Neural cell (in vitro differentiated cells): ENCODE data around the gene SCGB3A1. TPM values are rescaled to one million over a fixed set of nuclear protein-coding genes. Genes with fewer than 3 reads are reported as not detected.

Experiments
- H2AFZ ChIP-seq: fragments of 200-600, 300-800 bp; sonication (generic), shearing (Covaris generic); 2 replicates; pipeline ENCODE4 v1.6.0; 2014; ENCODE audit warnings: low read depth, mild to moderate bottlenecking, antibody characterized with exemption, low read length, moderate library complexity
- H3F3A ChIP-seq: fragments of 200-600 bp; shearing (Covaris generic); 2 replicates; pipeline ENCODE4 v1.6.1; 2016; ENCODE audit warnings: mild to moderate bottlenecking, moderate library complexity, mixed read lengths, antibody characterized with exemption, low read length; ENCODE audit not compliant: insufficient read depth, poor library complexity, severe bottlenecking
- H3K27ac ChIP-seq: fragments of 200-600, 300-800 bp; sonication (generic), shearing (Covaris generic); 2 replicates; pipeline ENCODE4 v1.5.1; 2014; ENCODE audit warnings: mild to moderate bottlenecking, low read length, moderate library complexity
- H3K27me3 ChIP-seq: fragments of 300-800, 200-600 bp; sonication (generic), shearing (Covaris generic); 2 replicates; pipeline ENCODE4 v1.6.0; 2014; ENCODE audit warnings: mild to moderate bottlenecking, low read depth, low read length, moderate library complexity; ENCODE audit not compliant: insufficient read depth
- H3K36me3 ChIP-seq: fragments of 300-800, 200-600 bp; sonication (generic), shearing (Covaris generic); 2 replicates; pipeline ENCODE4 v1.5.1; 2014; ENCODE audit warnings: mild to moderate bottlenecking, antibody characterized with exemption, low read length, moderate library complexity; ENCODE audit not compliant: insufficient read depth
- H3K4me2 ChIP-seq: fragments of 300-800, 200-600 bp; sonication (generic), shearing (Covaris generic); 2 replicates; pipeline ENCODE4 v1.6.0; 2014; ENCODE audit warnings: mild to moderate bottlenecking, low read length
- H3K4me3 ChIP-seq: fragments of 300-800, 200-600 bp; sonication (generic), shearing (Covaris generic); 2 replicates; pipeline ENCODE4 v1.5.1; 2014; ENCODE audit warnings: mild to moderate bottlenecking, low read length, moderate library complexity
- H3K79me2 ChIP-seq: fragments of 200-600 bp; shearing (Covaris generic); replicated peaks from 2 replicates; pipeline ENCODE4 v1.6.0; 2014; ENCODE audit warnings: mild to moderate bottlenecking, low read length, moderate library complexity; ENCODE audit not compliant: insufficient read depth
- H3K9ac ChIP-seq: fragments of 300-800, 200-600 bp; sonication (generic), shearing (Covaris generic); 2 replicates; pipeline ENCODE4 v1.6.1; 2016; ENCODE audit warnings: mild to moderate bottlenecking, low read length, mixed read lengths
- H3K9me2 ChIP-seq: fragments of 200-600 bp; shearing (Covaris generic); 2 replicates; pipeline ENCODE4 v1.6.1; 2016; ENCODE audit warnings: mild to moderate bottlenecking, low read length, mixed read lengths; ENCODE audit not compliant: insufficient read depth
- H3K9me3 ChIP-seq: fragments of 200-600, 300-800 bp; sonication (generic), shearing (Covaris generic); 2 replicates; pipeline ENCODE4 v1.6.1; 2016; ENCODE audit warnings: mild to moderate bottlenecking, mixed run types, low read length, moderate library complexity, mixed read lengths
- H4K20me1 ChIP-seq: fragments of 200-600 bp; shearing (Covaris generic); 2 replicates; pipeline ENCODE4 v1.6.1; 2016; ENCODE audit warnings: mild to moderate bottlenecking, mixed run types; ENCODE audit not compliant: insufficient read depth
- EP300 ChIP-seq: fragments of 450-650 bp; conservative IDR thresholded peaks from 2 replicates; pipeline ENCODE4 v1.6.1; 2014; ENCODE audit warnings: antibody characterized with exemption, mild to moderate bottlenecking, moderate library complexity; ENCODE audit not compliant: poor library complexity, severe bottlenecking
- EZH2 ChIP-seq: fragments of 200-600, 300-800 bp; shearing (Covaris generic), sonication (generic); IDR thresholded peaks from 2 replicates; pipeline ENCODE4 v1.6.1; 2014; ENCODE audit warnings: antibody characterized with exemption, low read length, borderline replicate concordance, mild to moderate bottlenecking; ENCODE audit not compliant: insufficient read depth, poor library complexity, severe bottlenecking
- MXI1 ChIP-seq: fragments of 450-650 bp; conservative IDR thresholded peaks from 2 replicates; pipeline ENCODE4 v1.6.1; 2014; ENCODE audit warnings: antibody characterized with exemption, mild to moderate bottlenecking; ENCODE audit not compliant: poor library complexity, severe bottlenecking
- RAD21 ChIP-seq: fragments of 450-650 bp; conservative IDR thresholded peaks from 2 replicates; pipeline ENCODE4 v1.6.1; 2014; ENCODE audit warnings: antibody characterized with exemption, mild to moderate bottlenecking, moderate library complexity
- TAF1 ChIP-seq: IDR thresholded peaks from 2 replicates; pipeline ENCODE4 v1.6.1; 2012; ENCODE audit warnings: low read depth
- polyA plus RNA-seq: library from polyadenylated mRNA; depleted of rRNA; stranded (reverse); fragments of >200 nt; gene quantifications from 2 replicates; pipeline ENCODE4 v1.2.3, GENCODE V29; 2014
- TF ChIP-seq, protein P1 (sequence below): IDR thresholded peaks from 2 replicates; pipeline ENCODE4 v1.6.1; 2012; ENCODE audit warnings: borderline replicate concordance
- TF ChIP-seq, protein P2 (sequence below): fragments of 450-650 bp; IDR thresholded peaks from 2 replicates; pipeline ENCODE4 v1.5.1; 2014; ENCODE audit warnings: antibody characterized with exemption, mild to moderate bottlenecking, moderate library complexity; ENCODE audit not compliant: poor library complexity, severe bottlenecking

Gene SCGB3A1
- polyA plus RNA-seq, 1 donor from 2014 or later = not detected

DNA sequence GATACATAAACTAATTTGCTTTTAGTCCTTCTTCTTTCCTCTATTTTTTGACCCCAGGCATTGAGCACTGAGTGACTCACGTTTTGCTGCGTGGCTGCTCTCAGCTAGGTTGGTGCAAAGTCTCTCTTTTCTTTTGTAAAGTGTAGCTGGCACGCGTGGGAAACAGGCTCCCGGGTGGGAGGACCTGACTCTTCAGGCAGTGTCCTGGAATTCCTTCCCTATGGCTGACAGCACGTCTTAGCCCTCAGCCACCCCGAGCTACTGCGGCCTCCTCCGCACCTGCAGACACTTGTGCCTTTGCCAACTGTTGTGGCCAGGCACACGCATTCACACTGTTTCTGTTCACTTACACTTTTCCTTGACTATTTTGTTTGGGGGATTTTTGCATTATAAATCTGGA lies 877 bp upstream of the SCGB3A1 start:
- Histone ChIP-seq H3K27me3 (peaks cover 44% of the 10 kb centered on the region), H3K4me3 (no peak overlapping the region), H4K20me1 (no peaks in the 10 kb centered on the region), H3K9ac (no peak overlapping the region), H3K9me3 (no peaks in the 10 kb centered on the region), H2AFZ (no peak overlapping the region), H3K27ac (no peak overlapping the region), H3K9me2 (no peaks in the 10 kb centered on the region), H3F3A (no peaks in the 10 kb centered on the region), H3K79me2 (no peaks in the 10 kb centered on the region), H3K4me2 (no peak overlapping the region), H3K36me3 (no peaks in the 10 kb centered on the region)
- TF ChIP-seq, protein P1, sequence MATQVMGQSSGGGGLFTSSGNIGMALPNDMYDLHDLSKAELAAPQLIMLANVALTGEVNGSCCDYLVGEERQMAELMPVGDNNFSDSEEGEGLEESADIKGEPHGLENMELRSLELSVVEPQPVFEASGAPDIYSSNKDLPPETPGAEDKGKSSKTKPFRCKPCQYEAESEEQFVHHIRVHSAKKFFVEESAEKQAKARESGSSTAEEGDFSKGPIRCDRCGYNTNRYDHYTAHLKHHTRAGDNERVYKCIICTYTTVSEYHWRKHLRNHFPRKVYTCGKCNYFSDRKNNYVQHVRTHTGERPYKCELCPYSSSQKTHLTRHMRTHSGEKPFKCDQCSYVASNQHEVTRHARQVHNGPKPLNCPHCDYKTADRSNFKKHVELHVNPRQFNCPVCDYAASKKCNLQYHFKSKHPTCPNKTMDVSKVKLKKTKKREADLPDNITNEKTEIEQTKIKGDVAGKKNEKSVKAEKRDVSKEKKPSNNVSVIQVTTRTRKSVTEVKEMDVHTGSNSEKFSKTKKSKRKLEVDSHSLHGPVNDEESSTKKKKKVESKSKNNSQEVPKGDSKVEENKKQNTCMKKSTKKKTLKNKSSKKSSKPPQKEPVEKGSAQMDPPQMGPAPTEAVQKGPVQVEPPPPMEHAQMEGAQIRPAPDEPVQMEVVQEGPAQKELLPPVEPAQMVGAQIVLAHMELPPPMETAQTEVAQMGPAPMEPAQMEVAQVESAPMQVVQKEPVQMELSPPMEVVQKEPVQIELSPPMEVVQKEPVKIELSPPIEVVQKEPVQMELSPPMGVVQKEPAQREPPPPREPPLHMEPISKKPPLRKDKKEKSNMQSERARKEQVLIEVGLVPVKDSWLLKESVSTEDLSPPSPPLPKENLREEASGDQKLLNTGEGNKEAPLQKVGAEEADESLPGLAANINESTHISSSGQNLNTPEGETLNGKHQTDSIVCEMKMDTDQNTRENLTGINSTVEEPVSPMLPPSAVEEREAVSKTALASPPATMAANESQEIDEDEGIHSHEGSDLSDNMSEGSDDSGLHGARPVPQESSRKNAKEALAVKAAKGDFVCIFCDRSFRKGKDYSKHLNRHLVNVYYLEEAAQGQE = no peak
- TF ChIP-seq EP300 (no peak), MXI1 (no peak), RAD21 (no peak)

DNA sequence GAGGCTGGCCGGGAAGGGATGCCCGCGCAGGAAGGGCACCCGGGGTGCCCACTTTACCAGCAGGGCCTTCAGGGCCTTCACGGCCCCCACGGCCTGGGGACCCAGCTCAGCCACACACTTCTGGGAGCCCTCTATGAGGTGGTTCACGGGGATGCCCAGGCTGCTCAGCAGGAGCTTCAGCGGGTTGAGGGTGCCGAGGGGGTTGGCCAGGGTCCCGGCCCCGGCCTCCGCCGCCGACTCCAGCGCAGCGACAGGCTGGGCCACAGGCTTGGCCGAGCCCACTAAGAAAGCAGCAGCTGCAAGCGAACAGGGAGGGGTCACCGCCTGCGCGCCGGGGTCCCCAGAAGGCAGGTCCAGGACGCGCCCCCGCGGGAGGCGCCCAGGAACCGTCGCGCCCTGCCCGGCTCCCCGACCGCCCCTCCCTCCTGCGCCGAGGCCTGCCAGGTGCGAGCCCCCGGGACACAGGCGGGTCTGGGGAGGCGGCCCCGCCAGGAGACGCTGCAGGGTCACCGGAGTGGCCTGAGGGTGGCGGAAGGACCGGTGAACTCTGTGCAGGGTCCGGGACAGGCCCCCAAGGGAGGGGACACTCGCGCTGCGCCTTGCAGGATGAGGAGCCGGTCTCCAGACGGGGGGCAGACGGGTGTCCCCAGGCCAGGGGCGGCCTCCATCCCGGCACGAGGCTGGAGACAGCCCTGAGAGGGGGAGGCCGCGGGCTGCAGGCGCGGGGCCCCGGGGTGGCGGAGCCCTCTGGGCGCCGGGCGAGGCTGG lies 572 bp downstream of the SCGB3A1 start:
- no peaks in the 10 kb centered on the region for H3F3A ChIP-seq
- H3K27me3 ChIP-seq = peaks cover 44% of the 10 kb centered on the region
- peak; percentile 58 for TF ChIP-seq EZH2
- TF ChIP-seq MXI1 = no peak
- TF ChIP-seq, protein P1 = no peak
- TF ChIP-seq, protein P2, sequence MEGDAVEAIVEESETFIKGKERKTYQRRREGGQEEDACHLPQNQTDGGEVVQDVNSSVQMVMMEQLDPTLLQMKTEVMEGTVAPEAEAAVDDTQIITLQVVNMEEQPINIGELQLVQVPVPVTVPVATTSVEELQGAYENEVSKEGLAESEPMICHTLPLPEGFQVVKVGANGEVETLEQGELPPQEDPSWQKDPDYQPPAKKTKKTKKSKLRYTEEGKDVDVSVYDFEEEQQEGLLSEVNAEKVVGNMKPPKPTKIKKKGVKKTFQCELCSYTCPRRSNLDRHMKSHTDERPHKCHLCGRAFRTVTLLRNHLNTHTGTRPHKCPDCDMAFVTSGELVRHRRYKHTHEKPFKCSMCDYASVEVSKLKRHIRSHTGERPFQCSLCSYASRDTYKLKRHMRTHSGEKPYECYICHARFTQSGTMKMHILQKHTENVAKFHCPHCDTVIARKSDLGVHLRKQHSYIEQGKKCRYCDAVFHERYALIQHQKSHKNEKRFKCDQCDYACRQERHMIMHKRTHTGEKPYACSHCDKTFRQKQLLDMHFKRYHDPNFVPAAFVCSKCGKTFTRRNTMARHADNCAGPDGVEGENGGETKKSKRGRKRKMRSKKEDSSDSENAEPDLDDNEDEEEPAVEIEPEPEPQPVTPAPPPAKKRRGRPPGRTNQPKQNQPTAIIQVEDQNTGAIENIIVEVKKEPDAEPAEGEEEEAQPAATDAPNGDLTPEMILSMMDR = no peak
- TF ChIP-seq TAF1 = no peak
- TF ChIP-seq RAD21 = no peak

More for the DNA sequence above, 572 bp downstream of the SCGB3A1 start:
- no peaks in the 10 kb centered on the region for H4K20me1 ChIP-seq
- H3K9ac ChIP-seq = no peak overlapping the region
- H3K79me2 ChIP-seq = no peaks in the 10 kb centered on the region
- no peaks in the 10 kb centered on the region for H3K36me3 ChIP-seq
- no peaks in the 10 kb centered on the region for H3K9me2 ChIP-seq
- H3K4me2 ChIP-seq = no peak overlapping the region
- no peaks in the 10 kb centered on the region for H3K9me3 ChIP-seq
- no peak overlapping the region for H2AFZ ChIP-seq
- H3K27ac ChIP-seq = no peak overlapping the region
- peak overlapping the region; percentile 46 for H3K4me3 ChIP-seq
